SK-N-MC (cell line): ENCODE results near the gene SCAF1.

Experiments used
- DNase-seq: peaks from one replicate; pipeline ENCODE4 v3.0.0-alpha.2; 2011; ENCODE audit warnings: low read depth, low spot score
- H3K27ac ChIP-seq: fragments of 200-600 bp; sonication (generic); 2 replicates; pipeline ENCODE4 v1.5.1; 2016; ENCODE audit warnings: mixed run types
- H3K36me3 ChIP-seq: fragments of 200-600 bp; sonication (generic); 2 replicates; pipeline ENCODE4 v1.6.1; 2017; ENCODE audit warnings: antibody characterized with exemption, low read length, mixed read lengths; ENCODE audit not compliant: insufficient read depth
- H3K4me3 ChIP-seq: fragments of 200-600 bp; sonication (generic); 2 replicates; pipeline ENCODE4 v1.5.1; 2016
- H3K9ac ChIP-seq: fragments of 200-600 bp; sonication (generic); 2 replicates; pipeline ENCODE4 v1.8.0; 2017; ENCODE audit warnings: mixed run types, mixed read lengths; ENCODE audit not compliant: insufficient read length
- H3K9me3 ChIP-seq: fragments of 200-600 bp; sonication (generic); 2 replicates; pipeline ENCODE4 v1.6.1; 2017; ENCODE audit warnings: low read depth, mild to moderate bottlenecking, antibody characterized with exemption, low read length, moderate library complexity, mixed read lengths
- EZH2 ChIP-seq: fragments of 200-600 bp; sonication (generic); IDR thresholded peaks from one replicate; pipeline ENCODE4 v1.6.1; 2017; ENCODE audit warnings: antibody characterized with exemption
- FOXP2 ChIP-seq: optimal IDR thresholded peaks from 2 replicates; pipeline ENCODE3; 2011; ENCODE audit warnings: mild to moderate bottlenecking, moderate library complexity; ENCODE audit not compliant: insufficient read depth; ENCODE audit errors: extremely low read length, control extremely low read depth
- POLR2AphosphoS5 ChIP-seq: IDR thresholded peaks from 2 replicates; pipeline ENCODE4 v1.6.1; 2012; ENCODE audit warnings: mild to moderate bottlenecking, low read depth, low read length, borderline replicate concordance

SCAF1 gene

GRCh38 chr19:49701271-49701786, 59.3 kb downstream of the SCAF1 start:
- H3K9ac ChIP-seq: no peak overlapping the region
- H3K27ac ChIP-seq: no peak overlapping the region
- H3K36me3 ChIP-seq: no peaks in the 10 kb centered on the region
- no peak for DNase-seq
- no peak for TF ChIP-seq FOXP2
- no peak for TF ChIP-seq POLR2AphosphoS5
- no peak for TF ChIP-seq EZH2
- no peaks in the 10 kb centered on the region for H3K9me3 ChIP-seq
- no peak overlapping the region for H3K4me3 ChIP-seq

GRCh38 chr19:49704888-49705642, 63.1 kb downstream of the SCAF1 start:
- no peaks in the 10 kb centered on the region for H3K9me3 ChIP-seq
- H3K4me3 ChIP-seq: no peak overlapping the region
- no peak for DNase-seq
- no peak overlapping the region for H3K9ac ChIP-seq
- H3K36me3 ChIP-seq: no peaks in the 10 kb centered on the region
- H3K27ac ChIP-seq: no peak overlapping the region
- no peak for TF ChIP-seq POLR2AphosphoS5
- TF ChIP-seq EZH2: no peak
- no peak for TF ChIP-seq FOXP2

DNA sequence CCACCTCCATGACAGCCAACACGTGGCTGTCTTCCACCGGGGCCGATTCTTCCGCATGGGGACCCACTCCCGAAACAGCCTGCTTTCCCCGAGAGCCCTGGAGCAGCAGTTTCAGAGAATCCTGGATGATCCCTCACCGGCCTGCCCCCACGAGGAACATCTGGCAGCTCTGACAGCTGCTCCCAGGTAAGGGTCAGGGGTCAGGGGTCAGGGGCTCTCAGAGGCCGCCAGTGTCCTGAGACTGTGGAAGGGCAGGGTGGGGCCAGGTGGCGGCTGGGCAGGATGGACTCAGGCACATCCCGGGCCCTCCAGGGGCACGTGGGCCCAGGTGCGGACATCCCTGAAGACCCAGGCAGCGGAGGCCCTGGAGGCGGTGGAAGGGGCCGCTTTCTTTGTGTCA, 63.9 kb downstream of the SCAF1 start:
- Histone ChIP-seq H3K36me3 (no peaks in the 10 kb centered on the region), H3K9ac (no peak overlapping the region), H3K27ac (no peak overlapping the region), H3K4me3 (no peak overlapping the region), H3K9me3 (no peaks in the 10 kb centered on the region)
- no peak for DNase-seq
- no peak for TF ChIP-seq POLR2AphosphoS5
- no peak for TF ChIP-seq FOXP2
- no peak for TF ChIP-seq EZH2
